Lower leg skin (tissue), 3 donors: ENCODE data around the gene FKBP1B.

Experiments
- POLR2A ChIP-seq, 2 donors: fragments of 450-650 bp; IDR thresholded peaks; one replicate each; pipeline ENCODE4 v1.6.1; 2016 to 2017; ENCODE audit warnings: antibody characterized with exemption in 2 of 2, mild to moderate bottlenecking in 1 of 2, moderate library complexity in 1 of 2
- TF ChIP-seq, protein P1 (sequence below), 3 donors: fragments of 450-650 bp; IDR thresholded peaks; one replicate each; pipeline ENCODE4 v1.5.1; 2016; ENCODE audit warnings: antibody characterized with exemption in 3 of 3, mild to moderate bottlenecking in 3 of 3, moderate library complexity in 2 of 3

GRCh38 chr2:24038786-24039499 lies 10.6 kb upstream of the FKBP1B start:
- TF ChIP-seq, protein P1, sequence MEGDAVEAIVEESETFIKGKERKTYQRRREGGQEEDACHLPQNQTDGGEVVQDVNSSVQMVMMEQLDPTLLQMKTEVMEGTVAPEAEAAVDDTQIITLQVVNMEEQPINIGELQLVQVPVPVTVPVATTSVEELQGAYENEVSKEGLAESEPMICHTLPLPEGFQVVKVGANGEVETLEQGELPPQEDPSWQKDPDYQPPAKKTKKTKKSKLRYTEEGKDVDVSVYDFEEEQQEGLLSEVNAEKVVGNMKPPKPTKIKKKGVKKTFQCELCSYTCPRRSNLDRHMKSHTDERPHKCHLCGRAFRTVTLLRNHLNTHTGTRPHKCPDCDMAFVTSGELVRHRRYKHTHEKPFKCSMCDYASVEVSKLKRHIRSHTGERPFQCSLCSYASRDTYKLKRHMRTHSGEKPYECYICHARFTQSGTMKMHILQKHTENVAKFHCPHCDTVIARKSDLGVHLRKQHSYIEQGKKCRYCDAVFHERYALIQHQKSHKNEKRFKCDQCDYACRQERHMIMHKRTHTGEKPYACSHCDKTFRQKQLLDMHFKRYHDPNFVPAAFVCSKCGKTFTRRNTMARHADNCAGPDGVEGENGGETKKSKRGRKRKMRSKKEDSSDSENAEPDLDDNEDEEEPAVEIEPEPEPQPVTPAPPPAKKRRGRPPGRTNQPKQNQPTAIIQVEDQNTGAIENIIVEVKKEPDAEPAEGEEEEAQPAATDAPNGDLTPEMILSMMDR (IDR thresholded peaks at IDR 0.05) = no peak
- no peak for TF ChIP-seq POLR2A (IDR thresholded peaks at IDR 0.05)
